Spinal cord (tissue), 10 donors: ENCODE results near the gene STPG2. TPM values are rescaled to one million over a fixed set of nuclear protein-coding genes. Genes with fewer than 3 reads are reported as not detected.

Experiments used
- DNase-seq, 6 donors: peaks; one replicate each; pipeline versions ENCODE4 v3.0.0 to v3.0.0-alpha.2; 2013 to 2015; ENCODE audit warnings: low spot score in 6 of 6, low read depth in 4 of 6
- H3K27ac ChIP-seq: one replicate; pipeline ENCODE4 v1.5.1; 2013; ENCODE audit warnings: low read depth, low read length, control low read depth
- H3K27me3 ChIP-seq: one replicate; pipeline ENCODE4 v1.6.1; 2013; ENCODE audit warnings: low read length; ENCODE audit not compliant: control insufficient read depth, insufficient read depth
- H3K36me3 ChIP-seq: one replicate; pipeline ENCODE4 v1.6.1; 2013; ENCODE audit warnings: low read length; ENCODE audit not compliant: control insufficient read depth, insufficient read depth
- H3K4me1 ChIP-seq: one replicate; pipeline ENCODE4 v1.6.1; 2013; ENCODE audit warnings: low read length; ENCODE audit not compliant: control insufficient read depth, insufficient read depth
- H3K4me3 ChIP-seq: one replicate; pipeline ENCODE4 v1.5.1; 2013; ENCODE audit warnings: low read depth, low read length, control low read depth
- H3K9me3 ChIP-seq: one replicate; pipeline ENCODE4 v1.6.1; 2013; ENCODE audit warnings: low read length; ENCODE audit not compliant: control insufficient read depth, insufficient read depth
- WGBS: methylation state at CpG from one replicate; pipeline ENCODE4 v1.1.5; 2013; ENCODE audit warnings: missing lambda C conversion rate; ENCODE audit not compliant: insufficient coverage; 5-methylcytosine and 5-hydroxymethylcytosine counted together
- polyA plus RNA-seq, 2 donors: library from polyadenylated mRNA; unstranded; fragments of 120-200 nt; gene quantifications; one replicate each; pipeline ENCODE4 v1.2.1, GENCODE V29; 2013; ENCODE audit not compliant: insufficient read length in 2 of 2
- total RNA-seq, 2 donors: library from RNA; depleted of rRNA in 1 of 2; stranded (reverse); fragments of 120-200 nt in 1 of 2; fragments of >200 nt in 1 of 2; gene quantifications; one replicate each; pipeline versions ENCODE4 v1.2.3 to v1.2.4, GENCODE V29; 2013 to 2014
- donor health status: healthy.

The STPG2 gene
- total and polyA plus RNA-seq, 4 donors, result 0.13 to 2.7 (median 0.61) TPM

GRCh38 chr4:97786306-97786920 is 356.9 kb downstream of the STPG2 start:
- no peaks in the 10 kb centered on the region for H3K36me3 ChIP-seq
- no CpG with 5 or more reads among the region's 3 CpGs for WGBS
- no peaks in the 10 kb centered on the region for H3K9me3 ChIP-seq
- H3K4me3 ChIP-seq, result no peak overlapping the region
- H3K27me3 ChIP-seq, result no peaks in the 10 kb centered on the region
- DNase-seq, result no peak
- H3K4me1 ChIP-seq, result no peaks in the 10 kb centered on the region
- H3K27ac ChIP-seq, result no peak overlapping the region

DNA sequence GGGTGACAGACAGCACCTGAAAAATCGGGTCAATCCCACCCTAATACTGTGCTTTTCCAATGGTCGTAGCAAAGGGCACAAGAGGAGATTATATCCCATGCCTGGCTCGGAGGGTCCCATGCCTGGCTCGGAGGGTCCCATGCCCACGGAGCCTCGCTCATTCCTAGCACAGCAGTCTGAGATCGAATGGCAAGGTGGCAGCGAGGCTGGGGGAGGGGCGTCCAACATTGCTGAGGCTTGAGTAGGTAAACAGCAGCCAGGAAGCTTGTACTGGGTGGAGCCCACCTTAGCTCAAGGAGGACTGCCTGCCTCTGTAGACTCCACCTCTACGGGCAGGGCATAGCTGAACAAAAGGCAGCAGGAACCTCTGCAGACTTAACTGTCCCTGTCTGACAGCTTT is 365.1 kb downstream of the STPG2 start:
- Histone ChIP-seq H3K27me3 (no peaks in the 10 kb centered on the region), H3K4me1 (no peaks in the 10 kb centered on the region), H3K9me3 (no peaks in the 10 kb centered on the region), H3K4me3 (no peak overlapping the region), H3K36me3 (no peaks in the 10 kb centered on the region), H3K27ac (no peak overlapping the region)
- no peak for DNase-seq
- 98% methylated on average over 10 of the region's 10 CpGs for WGBS

GRCh38 chr4:97774347-97774989 is 368.8 kb downstream of the STPG2 start:
- Histone ChIP-seq H3K36me3 (no peaks in the 10 kb centered on the region), H3K27ac (no peak overlapping the region), H3K27me3 (no peaks in the 10 kb centered on the region), H3K4me3 (no peak overlapping the region), H3K9me3 (no peaks in the 10 kb centered on the region), H3K4me1 (no peaks in the 10 kb centered on the region)
- WGBS, result 100% methylated on average over 1 of the region's 2 CpGs
- DNase-seq, result no peak

DNA sequence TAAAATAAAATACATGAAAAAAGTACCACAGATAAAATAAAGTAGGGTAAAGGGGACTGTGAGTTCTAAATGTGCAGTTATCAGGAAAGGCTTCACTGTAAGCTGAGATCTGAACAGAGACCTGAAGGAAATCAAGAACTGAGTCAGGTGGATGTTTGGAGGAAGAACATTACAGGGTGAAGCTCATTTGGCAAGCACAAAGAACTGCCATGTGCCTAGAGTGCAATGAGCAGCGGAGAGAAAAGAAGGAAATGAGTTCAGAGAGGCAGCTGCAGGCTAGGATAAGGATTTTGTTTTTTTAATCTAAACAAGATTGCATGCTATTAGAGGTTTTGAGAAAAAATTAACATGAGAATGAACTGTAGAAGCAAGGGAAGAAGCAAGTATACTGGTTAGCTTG is 373.1 kb downstream of the STPG2 start:
- WGBS, result 67% methylated on average over 1 of the region's 1 CpG

DNA sequence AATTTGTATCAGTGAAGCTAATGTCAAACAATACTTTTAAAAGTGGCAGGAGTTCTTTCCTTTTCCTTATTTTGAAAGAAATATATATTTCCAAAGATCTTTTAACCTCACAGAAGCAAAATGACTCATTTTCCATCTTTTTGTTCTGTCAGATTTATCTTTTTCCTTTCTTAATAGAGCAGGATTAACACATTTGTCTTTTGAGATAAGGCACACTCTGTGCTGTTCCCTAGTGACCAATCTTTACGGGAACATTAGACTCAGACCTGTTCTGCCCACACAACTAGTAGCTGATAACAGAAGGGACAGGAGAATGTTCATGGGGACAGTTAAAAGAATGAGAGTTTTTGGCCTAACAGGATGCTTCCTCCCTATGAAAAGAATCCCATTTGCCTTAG is 381.2 kb downstream of the STPG2 start:
- Histone ChIP-seq H3K27me3 (no peaks in the 10 kb centered on the region), H3K4me1 (no peaks in the 10 kb centered on the region), H3K27ac (no peak overlapping the region), H3K4me3 (no peak overlapping the region), H3K9me3 (no peaks in the 10 kb centered on the region), H3K36me3 (no peaks in the 10 kb centered on the region)
- DNase-seq, result peak in 1 of 6 donors; percentile 20
- no CpG with 5 or more reads among the region's 1 CpG for WGBS

More for the DNA sequence above, 373.1 kb downstream of the STPG2 start:
- Histone ChIP-seq H3K27ac (no peak overlapping the region), H3K36me3 (no peaks in the 10 kb centered on the region), H3K4me1 (no peaks in the 10 kb centered on the region), H3K9me3 (no peaks in the 10 kb centered on the region), H3K27me3 (no peaks in the 10 kb centered on the region), H3K4me3 (no peak overlapping the region)
- DNase-seq, result no peak

- H3K9me3 ChIP-seq, result no peaks in the 10 kb centered on the region
- H3K4me1 ChIP-seq, result no peaks in the 10 kb centered on the region
- no peaks in the 10 kb centered on the region for H3K36me3 ChIP-seq
- H3K27me3 ChIP-seq, result no peaks in the 10 kb centered on the region
- H3K27ac ChIP-seq, result no peak overlapping the region
- no peak overlapping the region for H3K4me3 ChIP-seq
- DNase-seq, result no peak
- WGBS, result no CpG with 5 or more reads among the region's 2 CpGs
Measured at GRCh38 chr4:97761445-97762114, 381.7 kb downstream of the STPG2 start.

GRCh38 chr4:97759785-97760184 is 383.5 kb downstream of the STPG2 start:
- Histone ChIP-seq H3K4me1 (no peaks in the 10 kb centered on the region), H3K27me3 (no peaks in the 10 kb centered on the region), H3K27ac (no peak overlapping the region), H3K4me3 (no peak overlapping the region), H3K36me3 (no peaks in the 10 kb centered on the region), H3K9me3 (no peaks in the 10 kb centered on the region)
- 93% methylated on average over 2 of the region's 2 CpGs for WGBS
- DNase-seq, result no peak

DNA sequence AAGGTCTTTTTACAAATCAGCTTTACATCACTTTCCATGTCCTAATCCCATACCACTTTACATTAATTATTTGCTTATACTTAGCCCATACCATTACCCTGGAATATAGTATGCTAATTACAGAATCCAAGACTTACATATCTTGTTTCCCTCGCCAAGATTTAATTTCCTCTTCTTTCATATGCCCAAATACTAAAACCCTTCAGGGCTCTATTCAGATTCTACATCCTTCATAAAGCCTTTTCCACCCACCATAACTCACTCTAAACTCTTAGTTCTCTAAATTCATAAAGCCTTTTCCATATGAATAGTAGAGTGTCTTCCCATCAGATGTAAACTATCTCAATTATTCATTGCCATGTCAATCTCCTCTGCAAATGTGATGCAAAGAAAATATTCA is 390.7 kb downstream of the STPG2 start:
- no peaks in the 10 kb centered on the region for H3K36me3 ChIP-seq
- no peak overlapping the region for H3K4me3 ChIP-seq
- DNase-seq, result no peak
- no CpG with 5 or more reads among the region's 1 CpG for WGBS
- no peaks in the 10 kb centered on the region for H3K9me3 ChIP-seq
- no peak overlapping the region for H3K27ac ChIP-seq
- no peaks in the 10 kb centered on the region for H3K27me3 ChIP-seq
- no peaks in the 10 kb centered on the region for H3K4me1 ChIP-seq

GRCh38 chr4:97747945-97748344 is 395.3 kb downstream of the STPG2 start:
- Histone ChIP-seq H3K4me3 (no peak overlapping the region), H3K27me3 (no peaks in the 10 kb centered on the region), H3K36me3 (no peaks in the 10 kb centered on the region), H3K9me3 (no peaks in the 10 kb centered on the region), H3K27ac (no peak overlapping the region), H3K4me1 (no peaks in the 10 kb centered on the region)
- WGBS, result no CpG with 5 or more reads among the region's 3 CpGs
- no peak for DNase-seq
